IMR-90 (cell line): ENCODE measurements around the gene ADAMTS18. TPM values are rescaled to one million over a fixed set of nuclear protein-coding genes. Genes with fewer than 3 reads are reported as not detected.

Experiments used
- ATAC-seq: fragments of 200-7000 bp; cut with Tn5 transposase; 2 replicates; pipeline ENCODE4 v1.9.1; 2020; ENCODE audit warnings: low read depth, mild to moderate bottlenecking, moderate library complexity
- BruUV-seq: library from RNA; stranded (reverse); fragments of 400-500 nt; replicated peaks from 2 replicates; lab custom pipeline; 2021; lab: Mats Ljungman, UMichigan
- CTCF ChIA-PET: fragments of 300-600 bp; formaldehyde crosslinking; extraction: SDS; loops from one replicate; lab custom pipeline; 2021; ENCODE audit warnings: antibody characterized with exemption; lab: Yijun Ruan, JAX
- POLR2A ChIA-PET: fragments of 300-600 bp; sonication (Branson Sonifier 250); formaldehyde crosslinking; loops from one replicate; lab custom pipeline; 2022; ENCODE audit warnings: antibody characterized with exemption; ENCODE audit not compliant: unreplicated experiment; lab: Charles Lee
- DNase-seq: peaks from one replicate; pipeline ENCODE4 v3.0.0; 2013
- H2AFZ ChIP-seq: replicated peaks from 2 replicates; pipeline ENCODE3; 2013; ENCODE audit warnings: low read length, mild to moderate bottlenecking; ENCODE audit not compliant: poor library complexity
- H2AK5ac ChIP-seq: 2 replicates; pipeline ENCODE4 v1.6.1; 2013; ENCODE audit warnings: low read depth, low read length, inconsistent platforms
- H2AK9ac ChIP-seq: replicated peaks from 2 replicates; pipeline ENCODE3; 2013; ENCODE audit warnings: mild to moderate bottlenecking, low read depth, low read length, moderate library complexity; ENCODE audit not compliant: poor library complexity
- H2BK120ac ChIP-seq: 2 replicates; pipeline ENCODE4 v1.6.1; 2013; ENCODE audit warnings: low read depth, low read length, inconsistent platforms
- H2BK15ac ChIP-seq: 3 replicates; pipeline ENCODE4 v1.6.1; 2013; ENCODE audit warnings: low read depth, low read length, inconsistent platforms
- H2BK20ac ChIP-seq: 2 replicates; pipeline ENCODE4 v1.6.1; 2013; ENCODE audit warnings: low read depth, mild to moderate bottlenecking, inconsistent platforms, low read length, moderate library complexity
- H2BK5ac ChIP-seq: 2 replicates; pipeline ENCODE4 v1.6.1; 2013; ENCODE audit warnings: mild to moderate bottlenecking, low read depth, low read length, inconsistent platforms; ENCODE audit not compliant: poor library complexity, severe bottlenecking
- H3K14ac ChIP-seq: replicated peaks from 2 replicates; pipeline ENCODE4 v1.6.1; 2013; ENCODE audit warnings: low read depth, low read length, inconsistent platforms
- H3K18ac ChIP-seq: 2 replicates; pipeline ENCODE4 v1.6.1; 2013; ENCODE audit warnings: low read depth, low read length, control low read depth
- H3K23ac ChIP-seq: 2 replicates; pipeline ENCODE4 v1.6.1; 2013; ENCODE audit warnings: low read depth, low read length, inconsistent platforms
- H3K27ac ChIP-seq: 2 replicates; pipeline ENCODE4 v1.5.1; 2013; ENCODE audit warnings: mild to moderate bottlenecking, control low read depth, low read length; ENCODE audit not compliant: insufficient read depth
- H3K27me3 ChIP-seq: 2 replicates; pipeline ENCODE4 v1.6.1; 2013; ENCODE audit warnings: low read length; ENCODE audit not compliant: control insufficient read depth, insufficient read depth
- H3K36me3 ChIP-seq: 2 replicates; pipeline ENCODE4 v1.6.1; 2013; ENCODE audit warnings: low read length, mixed read lengths; ENCODE audit not compliant: control insufficient read depth, insufficient read depth
- H3K4ac ChIP-seq: 2 replicates; pipeline ENCODE4 v1.6.1; 2013; ENCODE audit warnings: low read depth, low read length, inconsistent platforms
- H3K4me1 ChIP-seq: 2 replicates; pipeline ENCODE4 v1.6.1; 2013; ENCODE audit warnings: low read length, mixed read lengths; ENCODE audit not compliant: control insufficient read depth, insufficient read depth
- H3K4me2 ChIP-seq: 2 replicates; pipeline ENCODE4 v1.6.1; 2013; ENCODE audit warnings: low read depth, mild to moderate bottlenecking, control low read depth, low read length, moderate library complexity
- H3K4me3 ChIP-seq: 2 replicates; pipeline ENCODE4 v1.5.1; 2013; ENCODE audit warnings: low read depth, mild to moderate bottlenecking, control low read depth, low read length, moderate library complexity; ENCODE audit not compliant: insufficient read depth
- H3K56ac ChIP-seq: 2 replicates; pipeline ENCODE4 v1.6.1; 2013; ENCODE audit warnings: low read length, inconsistent platforms; ENCODE audit not compliant: insufficient read depth; ENCODE audit errors: extremely low read depth
- H3K79me1 ChIP-seq, 2 experiments: 2 replicates each; pipeline ENCODE4 v1.6.1; 2013; ENCODE audit warnings: low read length in 2 of 2, inconsistent platforms in 1 of 2, low read depth in 1 of 2
- H3K9ac ChIP-seq: 2 replicates; pipeline ENCODE4 v1.6.1; 2013; ENCODE audit warnings: low read depth, low read length, control low read depth
- H3K9me1 ChIP-seq: 2 replicates; pipeline ENCODE4 v1.6.1; 2013; ENCODE audit warnings: low read length, inconsistent platforms; ENCODE audit not compliant: insufficient read depth
- H3K9me3 ChIP-seq: 2 replicates; pipeline ENCODE4 v1.6.1; 2013; ENCODE audit warnings: low read length; ENCODE audit not compliant: control insufficient read depth, insufficient read depth
- H4K20me1 ChIP-seq: 2 replicates; pipeline ENCODE4 v1.6.1; 2013; ENCODE audit warnings: low read length, inconsistent platforms; ENCODE audit not compliant: insufficient read depth
- H4K5ac ChIP-seq: 2 replicates; pipeline ENCODE4 v1.6.1; 2013; ENCODE audit warnings: mild to moderate bottlenecking, low read depth, low read length, control low read depth
- H4K8ac ChIP-seq, 2 experiments: 2 replicates each; pipeline ENCODE4 v1.6.1; 2013; ENCODE audit warnings: low read depth in 2 of 2, low read length in 2 of 2, control low read depth in 1 of 2, inconsistent platforms in 1 of 2
- H4K91ac ChIP-seq: 2 replicates; pipeline ENCODE4 v1.6.1; 2013; ENCODE audit warnings: low read depth, low read length, inconsistent platforms; ENCODE audit not compliant: insufficient read depth
- BHLHE40 ChIP-seq: fragments of 150-350 bp; IDR thresholded peaks from 2 replicates; pipeline ENCODE4 v1.6.1; 2016; ENCODE audit warnings: mild to moderate bottlenecking, low read depth, low read length
- CHD1 ChIP-seq: IDR thresholded peaks from 2 replicates; pipeline ENCODE4 v1.6.1; 2012; ENCODE audit warnings: low read depth, low read length, improper control_type of control experiment
- FOS ChIP-seq: fragments of 150-350 bp; IDR thresholded peaks from 2 replicates; pipeline ENCODE4 v1.6.1; 2016; ENCODE audit warnings: low read depth, low read length
- MAFK ChIP-seq: IDR thresholded peaks from 2 replicates; pipeline ENCODE4 v1.6.1; 2012; ENCODE audit warnings: low read depth, low read length, improper control_type of control experiment
- MAZ ChIP-seq: IDR thresholded peaks from 2 replicates; pipeline ENCODE4 v1.6.1; 2012; ENCODE audit warnings: low read depth, mild to moderate bottlenecking, low read length, improper control_type of control experiment, moderate library complexity, borderline replicate concordance
- NFE2L2 ChIP-seq: fragments of 150-350 bp; IDR thresholded peaks from 2 replicates; pipeline ENCODE4 v1.6.1; 2016; ENCODE audit warnings: low read depth, mild to moderate bottlenecking, low read length
- POLR2A ChIP-seq: IDR thresholded peaks from 2 replicates; pipeline ENCODE4 v1.6.1; 2012; ENCODE audit warnings: mild to moderate bottlenecking, low read depth, low read length
- RAD21 ChIP-seq: IDR thresholded peaks from 2 replicates; pipeline ENCODE4 v1.6.1; 2012; ENCODE audit warnings: low read length, improper control_type of control experiment
- RCOR1 ChIP-seq: IDR thresholded peaks from 2 replicates; pipeline ENCODE4 v1.6.1; 2012; ENCODE audit warnings: mild to moderate bottlenecking, low read length, improper control_type of control experiment; ENCODE audit not compliant: insufficient replicate concordance
- RFX5 ChIP-seq: IDR thresholded peaks from 2 replicates; pipeline ENCODE4 v1.8.0; 2012; ENCODE audit warnings: low read depth, mild to moderate bottlenecking, low read length, moderate library complexity
- SMC3 ChIP-seq: fragments of 150-350 bp; IDR thresholded peaks from 2 replicates; pipeline ENCODE4 v1.6.1; 2016; ENCODE audit warnings: low read depth, mild to moderate bottlenecking, antibody characterized with exemption, low read length, moderate library complexity
- WGBS, 2 experiments: methylation state at CpG; one replicate each; pipeline versions ENCODE4 v1.1.5 to v1.1.7; 2013; ENCODE audit warnings: missing lambda C conversion rate in 2 of 2; ENCODE audit not compliant: insufficient read length in 1 of 2; ENCODE audit errors: extremely low coverage in 2 of 2; 5-methylcytosine and 5-hydroxymethylcytosine counted together
- dilution Hi-C: fragments of 300-500 bp; cut with HindIII; formaldehyde crosslinking; loops from one replicate; pipeline ENCODE4 v1.14.3; 2018; ENCODE audit warnings: low sequenced_read_pairs; ENCODE audit not compliant: unreplicated experiment
- in situ Hi-C: fragments of 300-500 bp; cut with MboI; formaldehyde crosslinking; loops from 3 replicates; pipeline ENCODE4 v1.14.3; 2019; ENCODE audit warnings: low sequenced_read_pairs, inconsistent platforms, mixed read lengths
- intact Hi-C: fragments of 100-400 bp; cut with micrococcal nuclease; formaldehyde crosslinking; loops from 2 replicates; pipeline ENCODE4 v1.10.0; 2022
- polyA plus RNA-seq, 3 experiments: library from polyadenylated mRNA; depleted of rRNA; stranded (reverse); fragments of >200 nt; gene quantifications; 2 replicates each; pipeline ENCODE4 v1.2.3, GENCODE V29; 2012; ENCODE audit warnings: low replicate concordance in 1 of 3
- total RNA-seq: library from RNA; depleted of rRNA; stranded (reverse); fragments of >200 nt; gene quantifications from 2 replicates; pipeline ENCODE4 v1.2.3, GENCODE V29; 2012
- TF ChIP-seq, protein P1 (sequence below): fragments of 150-350 bp; IDR thresholded peaks from 2 replicates; pipeline ENCODE4 v1.6.1; 2016; ENCODE audit warnings: low read depth, mild to moderate bottlenecking, low read length, moderate library complexity, borderline replicate concordance
- TF ChIP-seq, protein P2 (sequence below): fragments of 150-350 bp; IDR thresholded peaks from 2 replicates; pipeline ENCODE4 v1.6.1; 2017; ENCODE audit warnings: mild to moderate bottlenecking, antibody characterized with exemption, low read length, low read depth

Gene ADAMTS18
- total and polyA plus RNA-seq, 2 of the 4 experiments (the other 2 are of a cell fraction) = not detected

DNA sequence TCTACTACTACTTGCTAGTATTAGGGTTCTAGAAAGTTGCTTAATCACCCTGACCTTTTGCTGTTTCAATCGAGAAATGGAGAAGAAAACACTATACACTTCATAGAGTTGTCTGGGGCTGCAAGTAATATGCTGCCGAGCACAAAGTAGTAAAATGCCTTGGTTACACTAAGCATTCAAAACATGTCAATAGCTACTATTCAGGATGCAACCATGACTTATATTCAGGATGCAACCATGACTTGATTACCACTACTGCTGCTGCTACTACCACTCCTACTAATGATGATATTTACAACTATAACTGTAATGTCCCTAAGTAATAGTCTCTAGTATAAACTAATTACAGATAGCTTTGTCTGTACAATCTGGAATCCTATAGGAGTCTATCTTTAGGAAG is 35.3 kb downstream of the ADAMTS18 start:
- no peak overlapping the region for H2BK5ac ChIP-seq
- no peaks in the 10 kb centered on the region for H3K9me3 ChIP-seq
- no peak overlapping the region for H2BK120ac ChIP-seq
- ATAC-seq (no peak), DNase-seq (no peak)
- ChIA-PET CTCF (no interaction called here), POLR2A (no interaction called here)
- no peak overlapping the region for H3K27ac ChIP-seq
- no peak overlapping the region for H2BK20ac ChIP-seq
- H3K9me1 ChIP-seq = no peaks in the 10 kb centered on the region
- TF ChIP-seq, protein P1, sequence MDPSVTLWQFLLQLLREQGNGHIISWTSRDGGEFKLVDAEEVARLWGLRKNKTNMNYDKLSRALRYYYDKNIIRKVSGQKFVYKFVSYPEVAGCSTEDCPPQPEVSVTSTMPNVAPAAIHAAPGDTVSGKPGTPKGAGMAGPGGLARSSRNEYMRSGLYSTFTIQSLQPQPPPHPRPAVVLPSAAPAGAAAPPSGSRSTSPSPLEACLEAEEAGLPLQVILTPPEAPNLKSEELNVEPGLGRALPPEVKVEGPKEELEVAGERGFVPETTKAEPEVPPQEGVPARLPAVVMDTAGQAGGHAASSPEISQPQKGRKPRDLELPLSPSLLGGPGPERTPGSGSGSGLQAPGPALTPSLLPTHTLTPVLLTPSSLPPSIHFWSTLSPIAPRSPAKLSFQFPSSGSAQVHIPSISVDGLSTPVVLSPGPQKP = no peak
- TF ChIP-seq, protein P2, sequence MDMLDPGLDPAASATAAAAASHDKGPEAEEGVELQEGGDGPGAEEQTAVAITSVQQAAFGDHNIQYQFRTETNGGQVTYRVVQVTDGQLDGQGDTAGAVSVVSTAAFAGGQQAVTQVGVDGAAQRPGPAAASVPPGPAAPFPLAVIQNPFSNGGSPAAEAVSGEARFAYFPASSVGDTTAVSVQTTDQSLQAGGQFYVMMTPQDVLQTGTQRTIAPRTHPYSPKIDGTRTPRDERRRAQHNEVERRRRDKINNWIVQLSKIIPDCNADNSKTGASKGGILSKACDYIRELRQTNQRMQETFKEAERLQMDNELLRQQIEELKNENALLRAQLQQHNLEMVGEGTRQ = no peak
- TF ChIP-seq POLR2A (no peak), CHD1 (no peak), BHLHE40 (no peak), NFE2L2 (no peak), RCOR1 (no peak), MAFK (no peak), SMC3 (no peak), MAZ (no peak), RFX5 (no peak), FOS (no peak), RAD21 (no peak)
- no peak overlapping the region for H4K5ac ChIP-seq
- no peak overlapping the region for H3K4ac ChIP-seq
- no peak overlapping the region for H2AFZ ChIP-seq
- no CpG with 5 or more reads among the region's 2 CpGs for WGBS, 2 experiments
- H3K4me2 ChIP-seq = no peak overlapping the region
- no peak overlapping the region for H2AK5ac ChIP-seq
- in situ Hi-C loops (no loop called here), intact Hi-C loops (no loop called here), dilution Hi-C loops (no loop called here)
- no peak overlapping the region for H3K4me3 ChIP-seq
- no peak overlapping the region for H3K23ac ChIP-seq
- H3K56ac ChIP-seq = no peak overlapping the region
- H3K14ac ChIP-seq = no peak overlapping the region
- H3K27me3 ChIP-seq = no peaks in the 10 kb centered on the region
- H2BK15ac ChIP-seq = no peak overlapping the region
- H3K4me1 ChIP-seq = no peaks in the 10 kb centered on the region
- BruUV-seq = no TSS peak
- no peaks in the 10 kb centered on the region for H4K20me1 ChIP-seq
- no peak overlapping the region for H4K8ac ChIP-seq
- no peak overlapping the region for H3K18ac ChIP-seq
- no peak overlapping the region for H3K9ac ChIP-seq
- no peak overlapping the region for H4K91ac ChIP-seq
- no peak overlapping the region for H2AK9ac ChIP-seq
- no peaks in the 10 kb centered on the region for H3K79me1 ChIP-seq
- H3K36me3 ChIP-seq = no peaks in the 10 kb centered on the region
